Neuronal stem cell (in vitro differentiated cells): ENCODE data around the gene ALDOA.

Experiments
- DNase-seq: peaks from one replicate; pipeline ENCODE4 v3.0.0-alpha.2; 2013; ENCODE audit warnings: low spot score
- H2AFZ ChIP-seq: one replicate; pipeline ENCODE4 v1.6.1; 2013; ENCODE audit warnings: mild to moderate bottlenecking, low read length, inconsistent platforms
- H2AK5ac ChIP-seq: 2 replicates; pipeline ENCODE4 v1.6.1; 2013; ENCODE audit warnings: low read depth, mild to moderate bottlenecking, inconsistent platforms, low read length, moderate library complexity, mixed read lengths
- H2BK120ac ChIP-seq: 2 replicates; pipeline ENCODE4 v1.6.1; 2013; ENCODE audit warnings: low read depth, mild to moderate bottlenecking, inconsistent platforms, low read length, moderate library complexity, mixed read lengths
- H2BK12ac ChIP-seq: one replicate; pipeline ENCODE4 v1.6.1; 2013; ENCODE audit warnings: low read length, inconsistent platforms
- H2BK15ac ChIP-seq: 2 replicates; pipeline ENCODE4 v1.6.1; 2013; ENCODE audit warnings: mild to moderate bottlenecking, low read length, inconsistent platforms, mixed read lengths
- H2BK5ac ChIP-seq: one replicate; pipeline ENCODE4 v1.6.1; 2013; ENCODE audit warnings: inconsistent platforms, mild to moderate bottlenecking, low read length, moderate library complexity
- H3K14ac ChIP-seq: one replicate; pipeline ENCODE4 v1.6.1; 2013; ENCODE audit warnings: low read length, inconsistent platforms
- H3K18ac ChIP-seq: 2 replicates; pipeline ENCODE4 v1.6.1; 2013; ENCODE audit warnings: low read length, inconsistent platforms
- H3K23ac ChIP-seq: 2 replicates; pipeline ENCODE4 v1.6.1; 2013; ENCODE audit warnings: low read depth, mild to moderate bottlenecking, mixed read lengths, low read length, inconsistent platforms; ENCODE audit not compliant: poor library complexity
- H3K27ac ChIP-seq: replicated peaks from 3 replicates; pipeline ENCODE4 v1.5.1; 2013; ENCODE audit warnings: low read length, inconsistent platforms
- H3K27me3 ChIP-seq, 3 experiments: 2 replicates each; pipeline ENCODE4 v1.6.1; 2013; ENCODE audit warnings: low read length in 3 of 3, mild to moderate bottlenecking in 2 of 3, inconsistent platforms in 1 of 3, low read depth in 1 of 3, mixed read lengths in 1 of 3, moderate library complexity in 1 of 3; ENCODE audit not compliant: control insufficient read depth in 3 of 3, insufficient read depth in 3 of 3
- H3K36me3 ChIP-seq, 2 donors: replicated peaks in 1 of 2; 2 replicates each; pipeline ENCODE4 v1.6.1; 2013; ENCODE audit warnings: low read length in 2 of 2; ENCODE audit not compliant: control insufficient read depth in 2 of 2, insufficient read depth in 2 of 2
- H3K4ac ChIP-seq: 2 replicates; pipeline ENCODE4 v1.6.1; 2013; ENCODE audit warnings: inconsistent platforms, mild to moderate bottlenecking, low read length, moderate library complexity
- H3K4me1 ChIP-seq, 2 donors: 1 replicate in 1 of 2; 2 replicates in 1 of 2; pipeline ENCODE4 v1.6.1; 2013; ENCODE audit warnings: low read length in 2 of 2, low read depth in 1 of 2; ENCODE audit not compliant: control insufficient read depth in 2 of 2, insufficient read depth in 1 of 2
- H3K4me2 ChIP-seq: one replicate; pipeline ENCODE4 v1.6.1; 2013; ENCODE audit warnings: mild to moderate bottlenecking, low read length, inconsistent platforms; ENCODE audit not compliant: insufficient read depth, poor library complexity, severe bottlenecking
- H3K4me3 ChIP-seq, 2 donors: 2 replicates each; pipeline ENCODE4 v1.5.1; 2013; ENCODE audit warnings: low read length in 2 of 2, mild to moderate bottlenecking in 2 of 2, inconsistent platforms in 1 of 2, moderate library complexity in 1 of 2
- H3K79me1 ChIP-seq: one replicate; pipeline ENCODE4 v1.6.1; 2013; ENCODE audit warnings: low read depth, mild to moderate bottlenecking, inconsistent platforms, low read length, moderate library complexity
- H3K9ac ChIP-seq: one replicate; pipeline ENCODE4 v1.6.1; 2013; ENCODE audit warnings: mild to moderate bottlenecking, low read depth, low read length, inconsistent platforms; ENCODE audit not compliant: poor library complexity
- H3K9me3 ChIP-seq, 2 donors: replicated peaks in 1 of 2; 2 replicates each; pipeline versions ENCODE3 to v1.6.1; 2013; ENCODE audit warnings: low read length in 2 of 2, mild to moderate bottlenecking in 2 of 2, inconsistent platforms in 1 of 2, low read depth in 1 of 2, mixed read lengths in 1 of 2, moderate library complexity in 1 of 2; ENCODE audit not compliant: control insufficient read depth in 2 of 2, insufficient read depth in 1 of 2
- H4K8ac ChIP-seq: one replicate; pipeline ENCODE4 v1.6.1; 2013; ENCODE audit warnings: low read depth, mild to moderate bottlenecking, inconsistent platforms, low read length, moderate library complexity
- H4K91ac ChIP-seq: one replicate; pipeline ENCODE4 v1.6.1; 2013; ENCODE audit warnings: low read length, low read depth, mild to moderate bottlenecking, inconsistent platforms; ENCODE audit not compliant: poor library complexity
- WGBS, 2 donors: extraction: QIAGEN DNeasy Blood & Tissue Kit; methylation state at CpG; one replicate each; pipeline ENCODE4 v1.1.7; 2013; ENCODE audit warnings: missing lambda C conversion rate in 2 of 2, mixed read lengths in 1 of 2; ENCODE audit not compliant: insufficient read length in 2 of 2, insufficient replicate concordance in 1 of 2; ENCODE audit errors: extremely low coverage in 2 of 2; 5-methylcytosine and 5-hydroxymethylcytosine counted together

The ALDOA gene

GRCh38 chr16:30063278-30063892 lies 2.2 kb upstream of the ALDOA start:
- no peaks in the 10 kb centered on the region for H3K9me3 ChIP-seq
- H3K27ac ChIP-seq = peak overlapping the region; percentile 99
- no CpG with 5 or more reads among the region's 12 CpGs for WGBS, 2 donors
- peak overlapping the region; percentile 31 for H3K18ac ChIP-seq
- H3K4ac ChIP-seq = no peak overlapping the region
- peak overlapping the region; percentile 95 to 99 for H3K4me3 ChIP-seq
- H3K9ac ChIP-seq = peak overlapping the region; percentile 90
- no peak overlapping the region for H2BK120ac ChIP-seq
- peak overlapping the region; percentile 6 for H2BK15ac ChIP-seq
- peak overlapping the region; percentile 86 for H4K91ac ChIP-seq
- H3K36me3 ChIP-seq = peaks cover 10 to 49% of the 10 kb centered on the region in 2 donors
- H4K8ac ChIP-seq = no peak overlapping the region
- peak overlapping the region; percentile 15 for H3K23ac ChIP-seq
- H2BK5ac ChIP-seq = peak overlapping the region; percentile 88
- peak overlapping the region; percentile 85 for H2AK5ac ChIP-seq
- H3K79me1 ChIP-seq = peaks cover 16% of the 10 kb centered on the region
- H2AFZ ChIP-seq = peak overlapping the region; percentile 93
- DNase-seq = no peak
- peak overlapping the region; percentile 47 for H3K4me2 ChIP-seq
- H3K14ac ChIP-seq = no peak overlapping the region
- no peak overlapping the region for H2BK12ac ChIP-seq
- H3K27me3 ChIP-seq = no peaks in the 10 kb centered on the region
- H3K4me1 ChIP-seq = peaks cover 17 to 22% of the 10 kb centered on the region in 2 donors

- H3K18ac ChIP-seq = peak overlapping the region; percentile 100
- H3K4me2 ChIP-seq = peak overlapping the region; percentile 84
- H3K27me3 ChIP-seq = no peaks in the 10 kb centered on the region
- H3K9me3 ChIP-seq = no peaks in the 10 kb centered on the region
- H2BK15ac ChIP-seq = peak overlapping the region; percentile 13
- H3K4me1 ChIP-seq = peaks cover 17 to 24% of the 10 kb centered on the region in 2 donors
- H2AFZ ChIP-seq = peak overlapping the region; percentile 93
- no peak overlapping the region for H4K8ac ChIP-seq
- peak overlapping the region; percentile 98 for H2AK5ac ChIP-seq
- H3K23ac ChIP-seq = peak overlapping the region; percentile 100
- DNase-seq = no peak
- no peak overlapping the region for H3K14ac ChIP-seq
- no peak overlapping the region for H3K4ac ChIP-seq
- peak overlapping the region; percentile 99 for H3K27ac ChIP-seq
- peaks cover 18 to 50% of the 10 kb centered on the region in 2 donors for H3K36me3 ChIP-seq
- H4K91ac ChIP-seq = peak overlapping the region; percentile 86
- peak overlapping the region; percentile 88 for H2BK5ac ChIP-seq
- H2BK12ac ChIP-seq = no peak overlapping the region
- peak overlapping the region; percentile 97 for H3K9ac ChIP-seq
- H2BK120ac ChIP-seq = peak overlapping the region; percentile 77
- peak overlapping the region; percentile 95 to 99 for H3K4me3 ChIP-seq
- no CpG with 5 or more reads among the region's 27 CpGs for WGBS, 2 donors
- H3K79me1 ChIP-seq = peaks cover 16% of the 10 kb centered on the region
Measured at GRCh38 chr16:30063893-30064728, 1.4 kb upstream of the ALDOA start.

- H3K4me1 ChIP-seq = peaks cover 17 to 26% of the 10 kb centered on the region in 2 donors
- H3K14ac ChIP-seq = no peak overlapping the region
- peak overlapping the region; percentile 100 for H3K18ac ChIP-seq
- H3K27ac ChIP-seq = peak overlapping the region; percentile 99
- no peaks in the 10 kb centered on the region for H3K9me3 ChIP-seq
- peaks cover 24 to 51% of the 10 kb centered on the region in 2 donors for H3K36me3 ChIP-seq
- H2BK5ac ChIP-seq = peak overlapping the region; percentile 88
- peak overlapping the region; percentile 98 for H2AK5ac ChIP-seq
- H3K4ac ChIP-seq = no peak overlapping the region
- H3K23ac ChIP-seq = peak overlapping the region; percentile 100
- H2AFZ ChIP-seq = peak overlapping the region; percentile 93
- H4K8ac ChIP-seq = peak overlapping the region; percentile 53
- H3K4me2 ChIP-seq = peak overlapping the region; percentile 84
- H2BK12ac ChIP-seq = peak overlapping the region; percentile 12
- H3K4me3 ChIP-seq = peak overlapping the region; percentile 95 to 99
- H3K9ac ChIP-seq = peak overlapping the region; percentile 97
- WGBS, 2 donors = no CpG with 5 or more reads among the region's 25 CpGs
- H3K27me3 ChIP-seq = no peaks in the 10 kb centered on the region
- H4K91ac ChIP-seq = no peak overlapping the region
- peak; percentile 38 for DNase-seq
- H3K79me1 ChIP-seq = peaks cover 16% of the 10 kb centered on the region
- peak overlapping the region; percentile 13 for H2BK15ac ChIP-seq
- peak overlapping the region; percentile 77 for H2BK120ac ChIP-seq
Measured at GRCh38 chr16:30064729-30065101, 845 bp upstream of the ALDOA start.
